Breast epithelium (tissue), 4 donors: Measurements from ENCODE around the gene MRGPRG. TPM values are rescaled to one million over a fixed set of nuclear protein-coding genes. Genes with fewer than 3 reads are reported as not detected.
"Not testable (repeated sequence)": the region's sequence is repeated elsewhere in the genome, so short reads cannot be mapped to it uniquely, and the experiment has no call there.

Source experiments
- DNase-seq, 2 donors: peaks; one replicate each; pipeline ENCODE4 v3.0.0-alpha.2; 2019; ENCODE audit warnings: low spot score in 2 of 2
- H3K27ac ChIP-seq, 2 donors: fragments of 200-600 bp; sonication (generic) in 1 of 2; one replicate each; pipeline ENCODE4 v1.5.1; 2016 to 2019; ENCODE audit warnings: mild to moderate bottlenecking in 1 of 2
- H3K27me3 ChIP-seq, 2 donors: fragments of 200-600 bp; sonication (generic) in 1 of 2; one replicate each; pipeline versions ENCODE4 v1.5.1 to v1.6.0; 2017 to 2019; ENCODE audit warnings: control low read depth in 1 of 2, mild to moderate bottlenecking in 1 of 2
- H3K36me3 ChIP-seq: fragments of 200-600 bp; one replicate; pipeline ENCODE4 v1.5.1; 2019
- H3K4me1 ChIP-seq, 2 donors: fragments of 200-600 bp; sonication (generic); one replicate each; pipeline ENCODE4 v1.5.1; 2016 to 2019; ENCODE audit warnings: control low read depth in 1 of 2
- H3K4me3 ChIP-seq, 3 donors: fragments of 200-600 bp; sonication (generic); 1 replicate in 2 of 3; 2 replicates in 1 of 3; pipeline ENCODE4 v1.5.1; 2016 to 2019; ENCODE audit warnings: mild to moderate bottlenecking in 3 of 3, moderate library complexity in 2 of 3
- H3K9me3 ChIP-seq, 2 donors: fragments of 200-600 bp; sonication (generic) in 1 of 2; one replicate each; pipeline ENCODE4 v1.5.1; 2016 to 2019; ENCODE audit warnings: control low read depth in 1 of 2
- CTCF ChIP-seq, 3 donors: fragments of 450-650 bp; IDR thresholded peaks; one replicate each; pipeline ENCODE4 v1.5.1; 2016 to 2017; ENCODE audit warnings: antibody characterized with exemption in 3 of 3, mild to moderate bottlenecking in 3 of 3, moderate library complexity in 3 of 3
- POLR2A ChIP-seq: fragments of 450-650 bp; IDR thresholded peaks from one replicate; pipeline ENCODE4 v1.6.1; 2016; ENCODE audit warnings: antibody characterized with exemption, mild to moderate bottlenecking, moderate library complexity
- POLR2AphosphoS5 ChIP-seq, 3 donors: sonication (generic); formaldehyde crosslinking; IDR thresholded peaks; one replicate each; pipeline ENCODE4 v1.6.1; 2017; ENCODE audit warnings: antibody characterized with exemption in 3 of 3
- intact Hi-C: fragments of 100-400 bp; cut with DNase I; formaldehyde crosslinking; loops from one replicate; pipeline ENCODE4 v1.15.1; 2023; ENCODE audit warnings: low total_unique reads
- total RNA-seq, 3 donors: library from RNA; depleted of rRNA; stranded (reverse); fragments of >200 nt; gene quantifications; one replicate each; pipeline ENCODE4 v1.1.0, GENCODE V29; 2016

The MRGPRG gene, protein sequence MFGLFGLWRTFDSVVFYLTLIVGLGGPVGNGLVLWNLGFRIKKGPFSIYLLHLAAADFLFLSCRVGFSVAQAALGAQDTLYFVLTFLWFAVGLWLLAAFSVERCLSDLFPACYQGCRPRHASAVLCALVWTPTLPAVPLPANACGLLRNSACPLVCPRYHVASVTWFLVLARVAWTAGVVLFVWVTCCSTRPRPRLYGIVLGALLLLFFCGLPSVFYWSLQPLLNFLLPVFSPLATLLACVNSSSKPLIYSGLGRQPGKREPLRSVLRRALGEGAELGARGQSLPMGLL
- total RNA-seq: not detected

DNA sequence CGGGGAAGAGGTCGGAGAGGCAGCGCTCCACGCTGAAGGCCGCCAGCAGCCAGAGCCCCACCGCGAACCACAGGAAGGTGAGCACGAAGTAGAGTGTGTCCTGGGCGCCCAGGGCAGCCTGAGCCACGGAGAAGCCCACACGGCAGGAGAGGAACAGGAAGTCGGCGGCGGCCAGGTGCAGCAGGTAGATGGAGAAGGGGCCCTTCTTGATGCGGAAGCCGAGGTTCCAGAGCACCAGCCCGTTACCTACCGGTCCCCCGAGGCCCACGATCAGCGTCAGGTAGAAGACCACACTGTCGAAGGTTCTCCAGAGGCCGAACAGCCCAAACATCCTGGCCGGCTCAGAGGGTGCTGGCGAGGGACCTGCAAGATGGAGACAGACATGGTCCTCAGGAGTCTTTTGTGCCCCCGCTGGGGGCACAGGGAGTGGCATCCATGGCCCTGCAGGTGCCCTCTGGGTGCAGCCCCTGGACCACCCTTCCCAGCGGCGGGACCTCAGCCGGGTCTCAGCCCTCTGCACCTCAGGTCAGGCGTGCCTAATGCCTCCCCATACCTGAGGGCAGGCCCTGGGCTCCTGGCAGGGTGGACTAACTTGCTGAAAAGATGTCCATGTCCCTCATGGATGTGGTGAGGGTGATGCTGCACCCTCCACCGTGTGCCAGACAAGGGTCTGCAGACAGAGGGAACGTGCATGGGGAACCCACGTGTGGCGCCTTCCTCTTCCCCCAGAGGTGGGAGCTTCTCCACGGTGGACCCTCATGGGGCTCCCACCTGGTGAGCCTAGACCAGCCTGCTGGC is at the start of gene MRGPRG:
Gene MRGPRG (minus strand): TSS at position 331 of the 798 bp plus-strand sequence. CDS start 0 bp downstream, at position 331.
- no peaks in the 10 kb centered on the region for H3K9me3 ChIP-seq
- H3K4me1 ChIP-seq: peaks cover 0 to 3% of the 10 kb centered on the region in 2 donors
- no peaks in the 10 kb centered on the region for H3K36me3 ChIP-seq
- TF ChIP-seq POLR2AphosphoS5 (IDR thresholded peaks at IDR 0.05) (no peak), POLR2A (no peak), CTCF (IDR thresholded peaks at IDR 0.05) (no peak)
- H3K27me3 ChIP-seq: peaks cover 0 to 36% of the 10 kb centered on the region in 2 donors
- peak in 1 of 2 donors; percentile 43 for DNase-seq
- intact Hi-C loops: loop anchor here (10.0 kb wide), 1 partner anchor 114 kb away; no protein-coding TSS in a partner anchor
- H3K27ac ChIP-seq: no peak within 1 kb of the TSS
- H3K4me3 ChIP-seq: no peak within 1 kb of the TSS

DNA sequence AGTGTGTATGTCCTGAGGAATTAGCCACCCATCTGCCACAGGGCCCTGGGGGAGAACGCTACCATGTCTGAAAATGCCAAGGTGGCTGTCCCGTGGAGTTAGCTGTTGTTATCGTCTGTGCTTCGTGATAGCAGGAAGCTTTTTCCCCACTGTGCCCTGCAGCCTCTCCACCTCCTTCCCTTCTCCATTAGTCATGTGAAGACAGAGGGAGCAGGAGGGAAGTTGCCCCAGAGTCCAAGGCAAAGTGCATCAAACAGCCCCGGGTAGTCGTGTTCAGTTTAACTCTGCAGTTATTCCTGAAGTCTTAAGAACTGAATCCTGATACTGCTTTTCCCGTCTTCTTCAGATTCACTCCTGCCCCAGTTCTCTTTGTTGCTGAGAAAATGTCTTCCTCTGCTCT is 43.9 kb upstream of the MRGPRG start:
- H3K9me3 ChIP-seq, H3K4me1 ChIP-seq, H3K27me3 ChIP-seq, H3K4me3 ChIP-seq, intact Hi-C loops, H3K27ac ChIP-seq, DNase-seq, H3K36me3 ChIP-seq: not testable (repeated sequence)

DNA sequence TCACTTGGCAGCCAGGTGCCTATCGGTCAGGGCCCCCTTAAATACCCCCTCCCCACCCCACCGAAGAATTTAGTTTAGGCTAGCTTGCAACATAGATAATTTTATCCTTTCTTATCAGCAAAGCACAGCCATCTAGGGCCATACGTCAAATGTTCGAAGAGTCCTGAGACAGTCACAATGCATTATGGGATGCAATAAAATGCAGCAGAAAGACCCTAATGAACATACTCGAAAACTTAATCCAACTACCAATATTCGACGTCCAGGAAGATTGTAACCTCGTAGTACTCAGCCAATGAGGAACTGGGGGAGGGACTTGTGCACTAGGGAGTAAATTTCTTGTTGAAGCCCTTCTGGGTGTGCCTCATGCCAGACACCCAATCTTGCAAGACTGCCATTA is 43.2 kb upstream of the MRGPRG start:
- H3K4me3 ChIP-seq, intact Hi-C loops, H3K36me3 ChIP-seq, H3K27ac ChIP-seq, DNase-seq, H3K4me1 ChIP-seq, H3K9me3 ChIP-seq, H3K27me3 ChIP-seq: not testable (repeated sequence)

DNA sequence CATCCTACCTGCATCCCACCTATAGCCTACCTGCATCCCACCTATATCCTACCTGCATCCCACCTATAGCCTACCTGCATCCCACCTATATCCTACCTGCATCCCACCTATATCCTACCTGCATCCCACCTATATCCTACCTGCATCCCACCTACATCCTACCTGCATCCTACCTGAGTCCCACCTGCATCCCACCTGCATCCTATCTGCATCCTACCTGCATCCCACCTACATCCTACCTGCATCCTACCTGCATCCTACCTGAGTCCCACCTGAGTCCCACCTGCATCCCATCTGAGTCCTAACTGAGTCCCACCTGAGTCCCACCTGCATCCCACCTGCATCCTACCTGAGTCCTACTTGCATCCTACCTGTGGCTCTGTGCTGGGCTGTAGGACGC is 38.9 kb upstream of the MRGPRG start:
- intact Hi-C loops, DNase-seq, H3K4me3 ChIP-seq: not testable (repeated sequence)

DNA sequence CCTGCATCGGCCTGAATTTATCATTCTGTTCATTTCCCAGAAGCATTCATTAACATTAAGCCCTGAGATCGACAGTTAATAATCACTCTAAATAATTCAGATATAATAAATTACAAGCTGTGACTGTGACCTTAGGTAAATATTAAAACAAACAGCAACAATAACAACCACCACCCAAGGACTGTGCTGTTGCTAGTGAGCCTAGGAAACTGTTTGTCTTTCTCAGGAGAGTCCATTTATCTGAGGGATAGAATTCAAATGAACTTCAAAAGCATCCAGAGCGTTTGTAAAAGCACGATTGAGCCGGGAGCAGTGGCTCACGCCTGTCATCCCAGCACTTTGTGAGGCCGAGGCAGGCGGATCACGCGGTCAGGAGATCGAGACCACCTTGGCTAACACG is 36.6 kb upstream of the MRGPRG start:
- H3K4me1 ChIP-seq, H3K9me3 ChIP-seq, DNase-seq, H3K36me3 ChIP-seq, intact Hi-C loops, H3K27me3 ChIP-seq, H3K4me3 ChIP-seq, H3K27ac ChIP-seq: not testable (repeated sequence)

More for the DNA sequence above, 38.9 kb upstream of the MRGPRG start:
- H3K36me3 ChIP-seq, H3K4me1 ChIP-seq, H3K27me3 ChIP-seq, H3K9me3 ChIP-seq, H3K27ac ChIP-seq: not testable (repeated sequence)

DNA sequence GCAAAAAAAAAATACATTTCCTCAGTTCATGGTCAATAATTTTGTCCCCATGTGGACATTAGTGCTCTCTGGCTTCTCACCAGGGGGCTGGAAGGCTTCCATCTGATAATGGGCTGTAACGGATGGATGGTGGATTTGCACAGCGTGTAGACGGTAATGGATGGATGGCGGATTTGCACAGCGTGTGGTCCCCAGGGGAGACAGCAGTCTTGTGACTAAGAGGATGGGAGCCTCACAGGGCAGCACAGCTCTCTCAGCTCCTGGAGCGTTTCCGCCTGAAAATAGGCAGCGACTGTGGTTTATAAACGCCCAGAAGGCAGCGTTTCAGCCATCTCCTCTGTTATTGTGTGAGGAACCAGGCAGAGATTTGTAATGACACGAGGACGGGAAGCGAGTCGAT is 36.2 kb upstream of the MRGPRG start:
- H3K9me3 ChIP-seq, intact Hi-C loops, H3K4me1 ChIP-seq: not testable (repeated sequence)

GRCh38 chr11:3245071-3245470 is 26.5 kb upstream of the MRGPRG start:
- H3K4me3 ChIP-seq: no peak overlapping the region
- TF ChIP-seq CTCF (IDR thresholded peaks at IDR 0.05) (no peak), POLR2A (no peak), POLR2AphosphoS5 (IDR thresholded peaks at IDR 0.05) (no peak)
- intact Hi-C loops: loop anchor here (10.0 kb wide), 1 partner anchor 890 kb away; no protein-coding TSS in a partner anchor

More for the DNA sequence above, 36.2 kb upstream of the MRGPRG start:
- not testable (repeated sequence) for H3K36me3 ChIP-seq, H3K4me3 ChIP-seq, DNase-seq, H3K27ac ChIP-seq, H3K27me3 ChIP-seq

More at GRCh38 chr11:3245071-3245470, 26.5 kb upstream of the MRGPRG start:
- H3K27me3 ChIP-seq: no peaks in the 10 kb centered on the region
- no peaks in the 10 kb centered on the region for H3K36me3 ChIP-seq
- H3K9me3 ChIP-seq: no peaks in the 10 kb centered on the region
- H3K4me1 ChIP-seq: no peaks in the 10 kb centered on the region
- no peak overlapping the region for H3K27ac ChIP-seq
- DNase-seq: no peak
